A549 (cell line): Measurements from ENCODE around the gene RAB30. TPM values are rescaled to one million over a fixed set of nuclear protein-coding genes. Genes with fewer than 3 reads are reported as not detected.

Experiments used
- ATAC-seq, 2 experiments: fragments of 200-7000 bp in 1 of 2; fragments of >200 bp in 1 of 2; cut with Nextera tagmentation in 1 of 2; cut with Tn5 transposase in 1 of 2; 3 replicates each; pipeline versions ENCODE4 v1.8.0 to v1.9.1; 2018 to 2020; ENCODE audit warnings: mild to moderate bottlenecking in 1 of 2, moderate library complexity in 1 of 2
- CTCF ChIA-PET: fragments of 300-600 bp; sonication (Branson Sonifier 250); formaldehyde crosslinking; extraction: SDS; loops from one replicate; lab custom pipeline; 2021; ENCODE audit warnings: antibody characterized with exemption, inconsistent platforms; lab: Yijun Ruan, JAX
- POLR2A ChIA-PET: fragments of 350-600 bp; formaldehyde crosslinking; extraction: SDS; loops from one replicate; lab custom pipeline; 2021; ENCODE audit warnings: antibody characterized with exemption, inconsistent platforms; lab: Yijun Ruan, JAX
- DNase-seq, 2 experiments: peaks; one replicate each; pipeline versions ENCODE4 v3.0.0 to v3.0.0-alpha.2; 2011 to 2016; ENCODE audit warnings: low read depth in 1 of 2, low spot score in 1 of 2
- FAIRE-seq: peaks from 2 replicates; lab custom pipeline; 2011; peaks lifted over from hg19 to GRCh38; lab: Jason Lieb, UNC
- H3K27ac ChIP-seq, 2 experiments: fragments of >200 bp; sonication (Bioruptor Twin); formaldehyde crosslinking; 3 replicates each; pipeline ENCODE4 v1.5.1; 2016 to 2017
- H3K4me1 ChIP-seq: fragments of >200 bp; sonication (Bioruptor Twin); formaldehyde crosslinking; 3 replicates; pipeline ENCODE4 v1.6.1; 2016
- H3K4me2 ChIP-seq: fragments of >200 bp; sonication (Bioruptor Twin); formaldehyde crosslinking; 3 replicates; pipeline ENCODE4 v1.6.1; 2016
- H3K4me3 ChIP-seq: fragments of >200 bp; sonication (Bioruptor Twin); formaldehyde crosslinking; 3 replicates; pipeline ENCODE4 v1.5.1; 2016
- H3K9me3 ChIP-seq: fragments of >200 bp; sonication (Bioruptor Twin); formaldehyde crosslinking; 3 replicates; pipeline ENCODE4 v1.6.1; 2016
- BHLHE40 ChIP-seq: IDR thresholded peaks from 2 replicates; pipeline ENCODE4 v1.6.1; 2012; ENCODE audit warnings: low read depth, low read length, inconsistent platforms
- CEBPB ChIP-seq, 2 experiments: fragments of >200 bp in 1 of 2; sonication (Bioruptor Twin) in 1 of 2; formaldehyde crosslinking in 1 of 2; IDR thresholded peaks; 2 replicates each; pipeline ENCODE4 v1.6.1; 2012 to 2016
- CHD2 ChIP-seq: fragments of 150-350 bp; IDR thresholded peaks from 2 replicates; pipeline ENCODE4 v1.6.1; 2014; ENCODE audit warnings: low read length; ENCODE audit not compliant: partially characterized antibody
- EHF ChIP-seq: fragments of 250-450 bp; sonication (Bioruptor Pico); IDR thresholded peaks from 2 replicates; pipeline ENCODE4 v1.5.0; 2020; ENCODE audit warnings: mild to moderate bottlenecking
- EP300 ChIP-seq, 2 experiments: fragments of >200 bp; sonication (Bioruptor Twin); formaldehyde crosslinking; IDR thresholded peaks; 2 replicates in 1 of 2; 3 replicates in 1 of 2; pipeline ENCODE4 v1.6.1; 2016 to 2017
- FOSB ChIP-seq: fragments of 250-450 bp; sonication (Bioruptor Pico); IDR thresholded peaks from 2 replicates; pipeline ENCODE4 v1.5.0; 2020; ENCODE audit warnings: mild to moderate bottlenecking, moderate library complexity
- FOXS1 ChIP-seq: fragments of 250-450 bp; sonication (Bioruptor Pico); IDR thresholded peaks from 2 replicates; pipeline ENCODE4 v1.5.0; 2020; ENCODE audit warnings: mild to moderate bottlenecking, moderate library complexity
- GATA3 ChIP-seq: IDR thresholded peaks from 2 replicates; pipeline ENCODE4 v1.6.1; 2012; ENCODE audit warnings: borderline replicate concordance
- HOXA7 ChIP-seq: fragments of 250-450 bp; sonication (Bioruptor Pico); IDR thresholded peaks from 2 replicates; pipeline ENCODE4 v1.5.0; 2020; ENCODE audit warnings: mild to moderate bottlenecking, moderate library complexity
- HOXB5 ChIP-seq: fragments of 250-450 bp; sonication (Bioruptor Pico); IDR thresholded peaks from 2 replicates; pipeline ENCODE4 v1.5.0; 2020; ENCODE audit warnings: mild to moderate bottlenecking, moderate library complexity
- NFE2L2 ChIP-seq: fragments of 150-350 bp; conservative IDR thresholded peaks from 2 replicates; pipeline ENCODE4 v1.6.1; 2014; ENCODE audit warnings: low read length
- NPAS2 ChIP-seq: fragments of 250-450 bp; sonication (Bioruptor Pico); IDR thresholded peaks from 2 replicates; pipeline ENCODE4 v1.8.0; 2022; ENCODE audit warnings: mild to moderate bottlenecking, moderate library complexity, borderline replicate concordance
- PHF8 ChIP-seq: fragments of 200-600 bp; sonication (generic); IDR thresholded peaks from 2 replicates; pipeline ENCODE4 v1.6.1; 2016; ENCODE audit warnings: low read depth, mild to moderate bottlenecking, antibody characterized with exemption, moderate library complexity, borderline replicate concordance
- RARB ChIP-seq: fragments of 250-450 bp; sonication (Bioruptor Pico); IDR thresholded peaks from 2 replicates; pipeline ENCODE4 v1.8.0; 2021; ENCODE audit warnings: mild to moderate bottlenecking, moderate library complexity
- SMC3 ChIP-seq: fragments of >200 bp; sonication (Bioruptor Twin); formaldehyde crosslinking; IDR thresholded peaks from 3 replicates; pipeline ENCODE4 v1.6.1; 2018; ENCODE audit warnings: inconsistent platforms
- SREBF2 ChIP-seq: fragments of 450-650 bp; IDR thresholded peaks from 2 replicates; pipeline ENCODE4 v1.6.1; 2014; ENCODE audit warnings: mild to moderate bottlenecking, moderate library complexity
- TFCP2L1 ChIP-seq: fragments of 250-450 bp; sonication (Bioruptor Pico); IDR thresholded peaks from 2 replicates; pipeline ENCODE4 v1.5.0; 2021; ENCODE audit warnings: mild to moderate bottlenecking
- TP53 ChIP-seq: fragments of 250-450 bp; sonication (Bioruptor Pico); IDR thresholded peaks from 2 replicates; pipeline ENCODE4 v1.5.0; 2021; ENCODE audit warnings: mild to moderate bottlenecking, moderate library complexity
- ZFP36 ChIP-seq: fragments of 450-650 bp; IDR thresholded peaks from 2 replicates; pipeline ENCODE4 v1.6.1; 2014; ENCODE audit warnings: borderline replicate concordance; ENCODE audit not compliant: partially characterized antibody
- ZNF302 ChIP-seq: fragments of 250-450 bp; sonication (Bioruptor Pico); IDR thresholded peaks from 2 replicates; pipeline ENCODE4 v1.9.0; 2021; ENCODE audit warnings: inconsistent platforms, mild to moderate bottlenecking, moderate library complexity
- ZSCAN20 ChIP-seq: fragments of 250-450 bp; sonication (Bioruptor Pico); IDR thresholded peaks from 2 replicates; pipeline ENCODE4 v1.8.0; 2022; ENCODE audit warnings: mild to moderate bottlenecking, moderate library complexity
- WGBS: methylation state at CpG from one replicate; pipeline ENCODE4 v1.1.6; 2017; ENCODE audit errors: missing lambda C conversion rate; 5-methylcytosine and 5-hydroxymethylcytosine counted together
- polyA plus RNA-seq, 4 experiments: library from polyadenylated mRNA; depleted of rRNA in 3 of 4; stranded (reverse); fragments of >200 nt; fragmentation: RNase III in 1 of 4; extraction: RNeasy Plus Mini Kit Qiagen cat#74134 plus additional on column Dnase treatment in 1 of 4; gene quantifications; 2 replicates in 3 of 4; 3 replicates in 1 of 4; pipeline ENCODE4 v1.2.3, GENCODE V29; 2011 to 2017
- TF ChIP-seq, protein P1 (sequence below): fragments of >200 bp; sonication (Bioruptor Twin); formaldehyde crosslinking; IDR thresholded peaks from 3 replicates; pipeline ENCODE4 v1.5.1; 2016
- TF ChIP-seq, protein P2 (sequence below): fragments of 200-600 bp; sonication (generic); IDR thresholded peaks from 2 replicates; pipeline ENCODE4 v1.6.1; 2016; ENCODE audit warnings: antibody characterized with exemption, mild to moderate bottlenecking, moderate library complexity
- TF ChIP-seq, protein P3 (sequence below): fragments of 450-650 bp; IDR thresholded peaks from 2 replicates; pipeline ENCODE4 v1.6.1; 2014; ENCODE audit warnings: antibody characterized with exemption
- TF ChIP-seq, protein P4 (sequence below): fragments of 250-450 bp; sonication (Bioruptor Pico); IDR thresholded peaks from 2 replicates; pipeline ENCODE4 v1.5.0; 2020; ENCODE audit warnings: low read depth, mild to moderate bottlenecking, moderate library complexity
- TF ChIP-seq, protein P5 (sequence below): fragments of >200 bp; sonication (Bioruptor Twin); formaldehyde crosslinking; IDR thresholded peaks from 2 replicates; pipeline ENCODE4 v1.6.1; 2016
- TF ChIP-seq, protein P6 (sequence below): fragments of 150-350 bp; IDR thresholded peaks from 2 replicates; pipeline ENCODE4 v1.6.1; 2014; ENCODE audit warnings: low read depth, mild to moderate bottlenecking, low read length
- TF ChIP-seq, protein P7 (sequence below): fragments of 250-450 bp; sonication (Bioruptor Pico); IDR thresholded peaks from 2 replicates; pipeline ENCODE4 v1.5.0; 2021; ENCODE audit warnings: mild to moderate bottlenecking, moderate library complexity, borderline replicate concordance

The RAB30 gene
- polyA plus RNA-seq, 2 of the 4 experiments (the other 2 are of a cell fraction): 4.2 to 6.2 TPM

DNA sequence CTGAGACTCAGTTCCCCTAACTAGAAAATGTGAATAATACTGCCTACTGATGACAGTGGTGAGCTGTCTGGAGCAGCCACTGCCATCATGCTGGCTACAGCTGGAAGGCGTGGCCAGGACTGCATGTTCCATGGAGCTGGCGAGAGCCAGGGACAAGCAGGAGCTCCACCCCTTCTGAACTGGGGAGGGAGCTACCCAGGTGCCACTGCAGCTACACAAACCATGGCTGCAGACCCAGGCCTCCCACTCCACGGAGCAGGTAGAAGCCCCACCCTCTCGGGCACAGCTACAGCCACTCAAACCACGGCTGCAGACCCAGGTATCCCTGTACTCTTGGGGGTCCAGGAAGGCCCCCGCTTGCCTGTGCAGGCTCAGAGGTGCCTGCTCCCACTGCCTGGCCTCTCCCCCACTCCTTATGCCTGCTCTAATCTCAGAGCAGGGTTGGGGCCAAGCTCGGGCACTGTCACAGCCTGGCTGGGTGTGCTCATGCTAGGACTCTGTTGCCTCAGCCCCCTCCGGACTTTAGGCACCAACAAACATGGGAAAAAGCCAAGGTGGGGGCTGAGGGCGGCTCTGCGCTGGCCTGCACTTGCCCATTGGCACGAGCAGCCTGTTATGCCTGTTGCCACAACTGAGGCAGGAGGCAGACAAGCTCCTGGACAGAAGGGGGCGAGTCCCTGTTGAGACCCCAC lies 51.7 kb downstream of the RAB30 start:
- Histone ChIP-seq H3K9me3 (no peaks in the 10 kb centered on the region), H3K4me2 (no peak overlapping the region), H3K4me3 (no peak overlapping the region), H3K4me1 (peaks cover 10% of the 10 kb centered on the region), H3K27ac (no peak overlapping the region; a peak in 1 of 6 replicates)
- no peak for FAIRE-seq
- 89% methylated on average over 7 of the region's 12 CpGs for WGBS
- TF ChIP-seq, protein P1, sequence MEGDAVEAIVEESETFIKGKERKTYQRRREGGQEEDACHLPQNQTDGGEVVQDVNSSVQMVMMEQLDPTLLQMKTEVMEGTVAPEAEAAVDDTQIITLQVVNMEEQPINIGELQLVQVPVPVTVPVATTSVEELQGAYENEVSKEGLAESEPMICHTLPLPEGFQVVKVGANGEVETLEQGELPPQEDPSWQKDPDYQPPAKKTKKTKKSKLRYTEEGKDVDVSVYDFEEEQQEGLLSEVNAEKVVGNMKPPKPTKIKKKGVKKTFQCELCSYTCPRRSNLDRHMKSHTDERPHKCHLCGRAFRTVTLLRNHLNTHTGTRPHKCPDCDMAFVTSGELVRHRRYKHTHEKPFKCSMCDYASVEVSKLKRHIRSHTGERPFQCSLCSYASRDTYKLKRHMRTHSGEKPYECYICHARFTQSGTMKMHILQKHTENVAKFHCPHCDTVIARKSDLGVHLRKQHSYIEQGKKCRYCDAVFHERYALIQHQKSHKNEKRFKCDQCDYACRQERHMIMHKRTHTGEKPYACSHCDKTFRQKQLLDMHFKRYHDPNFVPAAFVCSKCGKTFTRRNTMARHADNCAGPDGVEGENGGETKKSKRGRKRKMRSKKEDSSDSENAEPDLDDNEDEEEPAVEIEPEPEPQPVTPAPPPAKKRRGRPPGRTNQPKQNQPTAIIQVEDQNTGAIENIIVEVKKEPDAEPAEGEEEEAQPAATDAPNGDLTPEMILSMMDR: no peak
- TF ChIP-seq FOXS1 (no peak), FOSB (no peak), ZFP36 (no peak), GATA3 (no peak), ZSCAN20 (CRISPR knock-in tag) (no peak), TFCP2L1 (CRISPR knock-in tag) (no peak), ZNF302 (CRISPR knock-in tag) (no peak), TP53 (CRISPR knock-in tag) (no peak), HOXA7 (no peak), RARB (CRISPR knock-in tag) (no peak), HOXB5 (CRISPR knock-in tag) (no peak), PHF8 (no peak), NPAS2 (CRISPR knock-in tag) (no peak), EHF (no peak), SMC3 (no peak)
- TF ChIP-seq, protein P2, sequence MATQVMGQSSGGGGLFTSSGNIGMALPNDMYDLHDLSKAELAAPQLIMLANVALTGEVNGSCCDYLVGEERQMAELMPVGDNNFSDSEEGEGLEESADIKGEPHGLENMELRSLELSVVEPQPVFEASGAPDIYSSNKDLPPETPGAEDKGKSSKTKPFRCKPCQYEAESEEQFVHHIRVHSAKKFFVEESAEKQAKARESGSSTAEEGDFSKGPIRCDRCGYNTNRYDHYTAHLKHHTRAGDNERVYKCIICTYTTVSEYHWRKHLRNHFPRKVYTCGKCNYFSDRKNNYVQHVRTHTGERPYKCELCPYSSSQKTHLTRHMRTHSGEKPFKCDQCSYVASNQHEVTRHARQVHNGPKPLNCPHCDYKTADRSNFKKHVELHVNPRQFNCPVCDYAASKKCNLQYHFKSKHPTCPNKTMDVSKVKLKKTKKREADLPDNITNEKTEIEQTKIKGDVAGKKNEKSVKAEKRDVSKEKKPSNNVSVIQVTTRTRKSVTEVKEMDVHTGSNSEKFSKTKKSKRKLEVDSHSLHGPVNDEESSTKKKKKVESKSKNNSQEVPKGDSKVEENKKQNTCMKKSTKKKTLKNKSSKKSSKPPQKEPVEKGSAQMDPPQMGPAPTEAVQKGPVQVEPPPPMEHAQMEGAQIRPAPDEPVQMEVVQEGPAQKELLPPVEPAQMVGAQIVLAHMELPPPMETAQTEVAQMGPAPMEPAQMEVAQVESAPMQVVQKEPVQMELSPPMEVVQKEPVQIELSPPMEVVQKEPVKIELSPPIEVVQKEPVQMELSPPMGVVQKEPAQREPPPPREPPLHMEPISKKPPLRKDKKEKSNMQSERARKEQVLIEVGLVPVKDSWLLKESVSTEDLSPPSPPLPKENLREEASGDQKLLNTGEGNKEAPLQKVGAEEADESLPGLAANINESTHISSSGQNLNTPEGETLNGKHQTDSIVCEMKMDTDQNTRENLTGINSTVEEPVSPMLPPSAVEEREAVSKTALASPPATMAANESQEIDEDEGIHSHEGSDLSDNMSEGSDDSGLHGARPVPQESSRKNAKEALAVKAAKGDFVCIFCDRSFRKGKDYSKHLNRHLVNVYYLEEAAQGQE: no peak
- TF ChIP-seq, protein P3, sequence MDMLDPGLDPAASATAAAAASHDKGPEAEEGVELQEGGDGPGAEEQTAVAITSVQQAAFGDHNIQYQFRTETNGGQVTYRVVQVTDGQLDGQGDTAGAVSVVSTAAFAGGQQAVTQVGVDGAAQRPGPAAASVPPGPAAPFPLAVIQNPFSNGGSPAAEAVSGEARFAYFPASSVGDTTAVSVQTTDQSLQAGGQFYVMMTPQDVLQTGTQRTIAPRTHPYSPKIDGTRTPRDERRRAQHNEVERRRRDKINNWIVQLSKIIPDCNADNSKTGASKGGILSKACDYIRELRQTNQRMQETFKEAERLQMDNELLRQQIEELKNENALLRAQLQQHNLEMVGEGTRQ: no peak
- DNase-seq: no peak
- ChIA-PET POLR2A (no interaction called here), CTCF (interaction anchor here (1.4 kb wide), 1 partner anchor 12 kb away, joined by 6 read pairs; no protein-coding TSS in a partner anchor)
- ATAC-seq: peak in 1 of 2 experiments; percentile 47; a peak in 1 of 6 replicates

DNA sequence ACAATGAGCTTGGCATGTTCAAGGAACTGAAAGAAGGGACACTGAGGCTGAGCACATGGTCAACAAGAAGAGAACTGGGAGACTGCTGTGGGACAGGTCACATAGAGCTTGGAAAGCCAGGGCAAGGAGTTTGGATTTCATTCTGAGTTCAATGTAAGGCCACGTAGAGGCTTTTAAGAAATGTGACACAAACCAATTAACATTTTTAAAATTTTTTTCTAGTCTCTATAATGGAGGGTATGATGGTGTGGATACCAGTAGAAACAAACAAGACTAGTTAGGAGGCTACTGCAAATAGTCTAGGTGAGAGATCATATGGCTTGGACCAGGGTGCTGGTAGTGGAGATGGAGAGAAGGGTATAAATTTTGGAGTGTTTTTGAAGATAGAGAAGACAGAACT lies 56.7 kb downstream of the RAB30 start:
- H3K4me1 ChIP-seq: peaks cover 23% of the 10 kb centered on the region
- no peaks in the 10 kb centered on the region for H3K9me3 ChIP-seq
- no peak overlapping the region for H3K4me2 ChIP-seq
- 97% methylated on average over 1 of the region's 1 CpG for WGBS
- ATAC-seq (no peak), DNase-seq (no peak), FAIRE-seq (no peak)
- no peak overlapping the region for H3K27ac ChIP-seq
- POLR2A ChIA-PET: no interaction called here
- no peak overlapping the region for H3K4me3 ChIP-seq
- CTCF ChIA-PET: no interaction called here
- TF ChIP-seq, protein P4, sequence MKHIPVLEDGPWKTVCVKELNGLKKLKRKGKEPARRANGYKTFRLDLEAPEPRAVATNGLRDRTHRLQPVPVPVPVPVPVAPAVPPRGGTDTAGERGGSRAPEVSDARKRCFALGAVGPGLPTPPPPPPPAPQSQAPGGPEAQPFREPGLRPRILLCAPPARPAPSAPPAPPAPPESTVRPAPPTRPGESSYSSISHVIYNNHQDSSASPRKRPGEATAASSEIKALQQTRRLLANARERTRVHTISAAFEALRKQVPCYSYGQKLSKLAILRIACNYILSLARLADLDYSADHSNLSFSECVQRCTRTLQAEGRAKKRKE: no peak
- TF ChIP-seq CEBPB (IDR thresholded peaks at IDR 0.05) (no peak), SREBF2 (no peak), BHLHE40 (no peak), EP300 (IDR thresholded peaks at IDR 0.05) (no peak), CHD2 (no peak), NFE2L2 (no peak)
- TF ChIP-seq, protein P5, sequence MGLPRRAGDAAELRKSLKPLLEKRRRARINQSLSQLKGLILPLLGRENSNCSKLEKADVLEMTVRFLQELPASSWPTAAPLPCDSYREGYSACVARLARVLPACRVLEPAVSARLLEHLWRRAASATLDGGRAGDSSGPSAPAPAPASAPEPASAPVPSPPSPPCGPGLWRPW: no peak
- TF ChIP-seq, protein P6, sequence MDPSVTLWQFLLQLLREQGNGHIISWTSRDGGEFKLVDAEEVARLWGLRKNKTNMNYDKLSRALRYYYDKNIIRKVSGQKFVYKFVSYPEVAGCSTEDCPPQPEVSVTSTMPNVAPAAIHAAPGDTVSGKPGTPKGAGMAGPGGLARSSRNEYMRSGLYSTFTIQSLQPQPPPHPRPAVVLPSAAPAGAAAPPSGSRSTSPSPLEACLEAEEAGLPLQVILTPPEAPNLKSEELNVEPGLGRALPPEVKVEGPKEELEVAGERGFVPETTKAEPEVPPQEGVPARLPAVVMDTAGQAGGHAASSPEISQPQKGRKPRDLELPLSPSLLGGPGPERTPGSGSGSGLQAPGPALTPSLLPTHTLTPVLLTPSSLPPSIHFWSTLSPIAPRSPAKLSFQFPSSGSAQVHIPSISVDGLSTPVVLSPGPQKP: no peak
- TF ChIP-seq, protein P7, sequence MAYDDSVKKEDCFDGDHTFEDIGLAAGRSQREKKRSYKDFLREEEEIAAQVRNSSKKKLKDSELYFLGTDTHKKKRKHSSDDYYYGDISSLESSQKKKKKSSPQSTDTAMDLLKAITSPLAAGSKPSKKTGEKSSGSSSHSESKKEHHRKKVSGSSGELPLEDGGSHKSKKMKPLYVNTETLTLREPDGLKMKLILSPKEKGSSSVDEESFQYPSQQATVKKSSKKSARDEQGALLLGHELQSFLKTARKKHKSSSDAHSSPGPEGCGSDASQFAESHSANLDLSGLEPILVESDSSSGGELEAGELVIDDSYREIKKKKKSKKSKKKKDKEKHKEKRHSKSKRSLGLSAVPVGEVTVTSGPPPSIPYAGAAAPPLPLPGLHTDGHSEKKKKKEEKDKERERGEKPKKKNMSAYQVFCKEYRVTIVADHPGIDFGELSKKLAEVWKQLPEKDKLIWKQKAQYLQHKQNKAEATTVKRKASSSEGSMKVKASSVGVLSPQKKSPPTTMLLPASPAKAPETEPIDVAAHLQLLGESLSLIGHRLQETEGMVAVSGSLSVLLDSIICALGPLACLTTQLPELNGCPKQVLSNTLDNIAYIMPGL (CRISPR knock-in tag): no peak
